ENCODE results near the gene TRAM2. TPM values are rescaled to one million over a fixed set of nuclear protein-coding genes. Genes with fewer than 3 reads are reported as not detected.

The TRAM2 gene
- total RNA-seq, 1 donor from 2014 or later = 15.6 TPM

DNA sequence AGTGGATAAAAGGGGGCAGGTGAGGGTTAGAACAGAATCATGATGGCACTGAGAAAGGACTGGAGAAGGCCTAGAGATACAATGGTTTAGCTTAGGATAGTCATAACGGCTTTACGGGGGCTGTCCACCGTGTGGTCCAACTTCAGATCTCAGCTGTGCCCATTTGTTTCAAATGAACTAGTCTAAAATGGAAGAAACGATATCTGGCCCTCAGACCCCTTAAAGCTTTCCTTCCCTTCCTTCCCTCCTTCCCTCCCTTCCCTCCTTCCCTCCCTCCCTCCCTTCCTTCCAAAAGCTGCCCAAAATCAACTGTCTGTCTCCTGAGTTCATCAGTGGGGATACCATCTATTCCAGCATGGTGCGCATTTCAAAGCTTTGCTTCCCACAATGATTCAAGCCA, 27.9 kb downstream of the TRAM2 start:
- Histone ChIP-seq H3K27me3 (ENCODE audit: control insufficient read depth, insufficient read depth, low read length) (no peaks in the 10 kb centered on the region), H3K36me3 (ENCODE audit: control insufficient read depth, insufficient read depth, low read length) (no peaks in the 10 kb centered on the region), H3K4me3 (ENCODE audit: low read depth, low read length) (no peak overlapping the region)
- DNase-seq (ENCODE audit: low read depth) = no peak
- TF ChIP-seq CTCF (IDR thresholded peaks at IDR 0.05; ENCODE audit: insufficient read depth, low read length, poor library complexity, severe bottlenecking) = no peak

DNA sequence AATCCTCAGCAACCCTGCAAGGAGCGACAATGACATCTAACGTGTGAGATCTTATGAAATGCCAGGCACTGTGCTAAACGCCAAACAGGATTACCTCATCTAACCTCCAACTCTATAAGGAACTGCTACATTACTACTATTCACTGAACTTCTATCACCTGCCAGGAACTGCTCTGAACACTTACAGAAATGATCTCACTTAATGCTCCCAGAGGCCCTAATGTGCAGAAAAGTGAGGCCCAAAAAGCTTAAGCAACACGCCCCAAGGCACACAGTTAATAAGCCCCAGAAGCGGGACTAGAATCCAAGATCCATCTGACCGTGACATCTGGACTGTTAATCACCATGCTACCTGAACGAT, 28.5 kb downstream of the TRAM2 start:
- H3K27me3 ChIP-seq (ENCODE audit: control insufficient read depth, insufficient read depth, low read length) = no peaks in the 10 kb centered on the region
- no peaks in the 10 kb centered on the region for H3K36me3 ChIP-seq (ENCODE audit: control insufficient read depth, insufficient read depth, low read length)
- no peak for DNase-seq (ENCODE audit: low read depth)
- H3K4me3 ChIP-seq (ENCODE audit: low read depth, low read length) = no peak overlapping the region
- no peak for TF ChIP-seq CTCF (IDR thresholded peaks at IDR 0.05; ENCODE audit: insufficient read depth, low read length, poor library complexity, severe bottlenecking)

GRCh38 chr6:52547647-52548352, 29.1 kb downstream of the TRAM2 start:
- Histone ChIP-seq H3K27me3 (ENCODE audit: control insufficient read depth, insufficient read depth, low read length) (no peaks in the 10 kb centered on the region), H3K36me3 (ENCODE audit: control insufficient read depth, insufficient read depth, low read length) (no peaks in the 10 kb centered on the region), H3K4me3 (ENCODE audit: low read depth, low read length) (no peak overlapping the region)
- no peak for DNase-seq (ENCODE audit: low read depth)
- no peak for TF ChIP-seq CTCF (IDR thresholded peaks at IDR 0.05; ENCODE audit: insufficient read depth, low read length, poor library complexity, severe bottlenecking)

GRCh38 chr6:52546678-52547077, 30.2 kb downstream of the TRAM2 start:
- Histone ChIP-seq H3K36me3 (ENCODE audit: control insufficient read depth, insufficient read depth, low read length) (no peaks in the 10 kb centered on the region), H3K27me3 (ENCODE audit: control insufficient read depth, insufficient read depth, low read length) (no peaks in the 10 kb centered on the region), H3K4me3 (ENCODE audit: low read depth, low read length) (no peak overlapping the region)
- no peak for TF ChIP-seq CTCF (IDR thresholded peaks at IDR 0.05; ENCODE audit: insufficient read depth, low read length, poor library complexity, severe bottlenecking)
- DNase-seq (ENCODE audit: low read depth) = no peak

DNA sequence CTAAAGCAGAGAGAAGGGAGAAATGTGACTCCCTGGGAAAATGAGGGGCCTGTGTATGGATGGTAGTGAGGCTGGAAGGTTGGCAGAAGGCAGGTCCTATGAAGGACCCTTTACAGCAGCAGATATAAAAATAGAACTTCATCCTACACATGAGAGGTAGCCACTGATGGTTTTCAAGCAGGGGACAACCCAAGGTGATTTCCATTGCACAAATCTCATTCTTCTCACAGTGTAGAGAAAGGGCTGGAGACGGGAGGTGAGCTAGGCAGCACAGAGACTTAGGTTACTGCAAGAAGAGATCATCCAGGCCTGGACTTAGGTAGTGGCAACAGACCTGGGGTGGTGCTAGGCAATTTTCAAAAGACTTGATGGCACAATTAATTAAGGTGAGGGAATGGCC, 30.7 kb downstream of the TRAM2 start:
- H3K4me3 ChIP-seq (ENCODE audit: low read depth, low read length) = no peak overlapping the region
- no peaks in the 10 kb centered on the region for H3K36me3 ChIP-seq (ENCODE audit: control insufficient read depth, insufficient read depth, low read length)
- DNase-seq (ENCODE audit: low read depth) = no peak
- no peaks in the 10 kb centered on the region for H3K27me3 ChIP-seq (ENCODE audit: control insufficient read depth, insufficient read depth, low read length)
- no peak for TF ChIP-seq CTCF (IDR thresholded peaks at IDR 0.05; ENCODE audit: insufficient read depth, low read length, poor library complexity, severe bottlenecking)

Data from kidney epithelial cell (primary cell).